Measurements from ENCODE around the gene NRF1. TPM values are rescaled to one million over a fixed set of nuclear protein-coding genes. Genes with fewer than 3 reads are reported as not detected.

NRF1 gene
- total and polyA plus RNA-seq, 9 donors, result 11.5 to 33.5 (median 21.7) TPM

DNA sequence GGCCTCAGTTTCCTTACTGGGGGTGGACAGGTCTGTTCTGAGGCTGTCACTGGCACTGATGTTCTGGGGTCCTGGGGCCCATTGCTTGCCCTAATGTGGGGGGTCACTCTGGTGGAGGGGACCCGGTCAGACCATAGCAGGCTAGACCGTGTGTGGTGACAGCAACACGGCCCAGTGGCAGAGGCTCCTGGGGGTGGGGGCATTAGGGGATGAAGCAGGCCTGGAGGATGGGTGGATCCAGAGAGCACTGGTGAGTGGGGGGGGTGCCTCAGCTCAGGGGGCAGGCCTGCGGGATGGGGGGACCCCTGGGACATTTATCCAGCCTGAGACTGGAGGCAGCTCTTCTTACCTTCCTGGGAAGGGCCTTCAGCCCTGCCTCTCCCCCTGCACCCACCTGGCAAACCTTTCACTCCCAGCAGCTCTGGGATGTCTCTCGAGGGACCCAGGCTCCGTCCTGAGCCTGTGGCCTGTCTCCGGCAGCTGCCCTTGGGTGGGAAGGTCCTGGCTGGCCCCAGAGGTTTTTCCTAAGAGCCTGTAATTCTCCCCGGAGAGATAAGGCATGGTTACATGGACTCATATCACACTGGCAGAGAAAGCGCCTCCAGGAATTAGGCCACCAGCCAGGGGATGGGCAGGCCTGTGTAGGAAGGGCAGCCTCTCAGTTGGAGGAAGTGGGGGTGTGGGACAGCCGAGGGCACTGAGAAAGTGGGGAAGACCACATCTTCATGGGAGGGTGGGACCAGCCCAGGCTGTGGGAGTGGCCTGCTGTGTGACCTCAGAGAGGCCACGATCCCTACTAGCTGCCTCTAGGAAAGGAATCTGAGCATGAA lies 193.6 kb downstream of the NRF1 start:
- TF ChIP-seq POLR2A (IDR thresholded peaks at IDR 0.05) (no peak), EP300 (IDR thresholded peaks at IDR 0.05) (no peak)
- TF ChIP-seq, protein P1, sequence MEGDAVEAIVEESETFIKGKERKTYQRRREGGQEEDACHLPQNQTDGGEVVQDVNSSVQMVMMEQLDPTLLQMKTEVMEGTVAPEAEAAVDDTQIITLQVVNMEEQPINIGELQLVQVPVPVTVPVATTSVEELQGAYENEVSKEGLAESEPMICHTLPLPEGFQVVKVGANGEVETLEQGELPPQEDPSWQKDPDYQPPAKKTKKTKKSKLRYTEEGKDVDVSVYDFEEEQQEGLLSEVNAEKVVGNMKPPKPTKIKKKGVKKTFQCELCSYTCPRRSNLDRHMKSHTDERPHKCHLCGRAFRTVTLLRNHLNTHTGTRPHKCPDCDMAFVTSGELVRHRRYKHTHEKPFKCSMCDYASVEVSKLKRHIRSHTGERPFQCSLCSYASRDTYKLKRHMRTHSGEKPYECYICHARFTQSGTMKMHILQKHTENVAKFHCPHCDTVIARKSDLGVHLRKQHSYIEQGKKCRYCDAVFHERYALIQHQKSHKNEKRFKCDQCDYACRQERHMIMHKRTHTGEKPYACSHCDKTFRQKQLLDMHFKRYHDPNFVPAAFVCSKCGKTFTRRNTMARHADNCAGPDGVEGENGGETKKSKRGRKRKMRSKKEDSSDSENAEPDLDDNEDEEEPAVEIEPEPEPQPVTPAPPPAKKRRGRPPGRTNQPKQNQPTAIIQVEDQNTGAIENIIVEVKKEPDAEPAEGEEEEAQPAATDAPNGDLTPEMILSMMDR (IDR thresholded peaks at IDR 0.05), result no peak
- no peaks in the 10 kb centered on the region for H3K36me3 ChIP-seq
- no peak overlapping the region for H3K27ac ChIP-seq
- intact Hi-C loops (cut with DNase I), result no loop called here
- no peak for DNase-seq
- 65 to 71% (median 69%) methylated on average over 9 to 11 of the region's 11 CpGs for WGBS, 3 donors
- no peaks in the 10 kb centered on the region for H3K9me3 ChIP-seq
- no peak overlapping the region for H3K4me3 ChIP-seq
- no peaks in the 10 kb centered on the region for H3K4me1 ChIP-seq (ENCODE audit: insufficient read depth)
- H3K27me3 ChIP-seq, result no peaks in the 10 kb centered on the region

MicroRNAs within 50 kb of the gene (microRNA counts, 767-probe panel; counts per million panel counts)
- microRNA hsa-miR-182-5p (530 counts per million, percentile 78 among the panel's probes with 10 or more counts), microRNA hsa-miR-183-5p (530 counts per million, percentile 78 among the panel's probes with 10 or more counts), microRNA hsa-miR-96-5p (530 counts per million, percentile 78 among the panel's probes with 10 or more counts)

Small RNA genes lying within 50 kb of the gene (microRNA-seq; reads per million reads assigned to microRNA genes)
- 3.3 to 33.4 (median 6.4) reads per million in 3 donors for gene MIR182
- 0.79 to 15.7 (median 2.6) reads per million in 3 donors for gene MIR183
- gene MIR96, result 0.63 to 3.9 (median 0.75) reads per million in 3 donors

Small RNA genes lying within 50 kb of the gene (small RNA-seq; reads per million reads assigned to genes)
- gene MIR182, result 356 reads per million, percentile 95 among the genes with 10 or more reads in this experiment
- 2.0 reads per million, percentile 72 among the genes with 10 or more reads in this experiment for gene MIR183
- gene MIR96, result 0.15 reads per million

Other genes with a start within 250 kb of the NRF1 start
- 1 to 10 TPM in 3 of 7 donors, under 1 TPM in 4; 0.12 to 1.6 (median 0.92) TPM for gene STRIP2, start 177.3 kb upstream of the NRF1 start, total RNA-seq
- gene STRIP2, start 177.3 kb upstream of the NRF1 start, polyA plus RNA-seq, result 1 to 10 TPM in 1 of 2 donors, under 1 TPM in 1; 0.92 to 1.0 TPM
- 1 to 10 TPM in 3 of 7 donors, under 1 TPM in 2, not detected in 2; 0.48 to 3.2 (median 1.2) TPM for gene SMKR1, start 109.2 kb upstream of the NRF1 start, total RNA-seq
- under 1 TPM; 0.50 to 0.67 TPM for gene SMKR1, start 109.2 kb upstream of the NRF1 start, polyA plus RNA-seq

Data from ovary (tissue), 9 donors.